Vagina (tissue), 2 donors: Measurements from ENCODE around the gene OSM. TPM values are rescaled to one million over a fixed set of nuclear protein-coding genes. Genes with fewer than 3 reads are reported as not detected.

Experiments
- DNase-seq, 2 donors: peaks; one replicate each; pipeline ENCODE4 v3.0.0-alpha.2; 2017; ENCODE audit errors: extremely low spot score in 2 of 2
- H3K27ac ChIP-seq: fragments of 200-600 bp; sonication (generic); one replicate; pipeline ENCODE4 v1.5.1; 2019
- H3K27me3 ChIP-seq: fragments of 200-600 bp; sonication (generic); one replicate; pipeline ENCODE4 v1.5.1; 2019
- H3K36me3 ChIP-seq, 2 donors: fragments of 200-600 bp; sonication (generic); one replicate each; pipeline ENCODE4 v1.5.1; 2017 to 2019
- H3K4me1 ChIP-seq: fragments of 200-600 bp; sonication (generic); one replicate; pipeline ENCODE4 v1.5.1; 2019
- H3K4me3 ChIP-seq, 2 donors: fragments of 200-600 bp; sonication (generic); 1 replicate in 1 of 2; 2 replicates in 1 of 2; pipeline ENCODE4 v1.5.1; 2016 to 2019
- H3K9me3 ChIP-seq: fragments of 200-600 bp; sonication (generic); one replicate; pipeline ENCODE4 v1.5.1; 2019
- POLR2A ChIP-seq, 2 donors: fragments of 450-650 bp; IDR thresholded peaks; one replicate each; pipeline ENCODE4 v1.6.1; 2017; ENCODE audit warnings: antibody characterized with exemption in 2 of 2, mild to moderate bottlenecking in 2 of 2, moderate library complexity in 2 of 2
- POLR2AphosphoS5 ChIP-seq, 2 donors: sonication (generic); formaldehyde crosslinking; IDR thresholded peaks; one replicate each; pipeline ENCODE4 v1.9.0; 2017; ENCODE audit warnings: antibody characterized with exemption in 2 of 2, mild to moderate bottlenecking in 2 of 2, low read depth in 1 of 2; ENCODE audit not compliant: insufficient read depth in 1 of 2
- intact Hi-C: fragments of 100-400 bp; cut with DNase I; formaldehyde crosslinking; loops from one replicate; pipeline ENCODE4 v1.15.1; 2023
- total RNA-seq: library from RNA; depleted of rRNA; stranded (reverse); fragments of >200 nt; gene quantifications from one replicate; pipeline ENCODE4 v1.2.3, GENCODE V29; 2016
- TF ChIP-seq, protein P1 (sequence below), 3 experiments: fragments of 450-650 bp in 2 of 3; fragments of 200-600 bp in 1 of 3; sonication (generic) in 1 of 3; IDR thresholded peaks; one replicate each; pipeline ENCODE4 v1.5.1; 2017 to 2019; ENCODE audit warnings: antibody characterized with exemption in 3 of 3, mild to moderate bottlenecking in 2 of 3, moderate library complexity in 2 of 3

The OSM gene
- total RNA-seq, 1 donor from 2014 or later = not detected

DNA sequence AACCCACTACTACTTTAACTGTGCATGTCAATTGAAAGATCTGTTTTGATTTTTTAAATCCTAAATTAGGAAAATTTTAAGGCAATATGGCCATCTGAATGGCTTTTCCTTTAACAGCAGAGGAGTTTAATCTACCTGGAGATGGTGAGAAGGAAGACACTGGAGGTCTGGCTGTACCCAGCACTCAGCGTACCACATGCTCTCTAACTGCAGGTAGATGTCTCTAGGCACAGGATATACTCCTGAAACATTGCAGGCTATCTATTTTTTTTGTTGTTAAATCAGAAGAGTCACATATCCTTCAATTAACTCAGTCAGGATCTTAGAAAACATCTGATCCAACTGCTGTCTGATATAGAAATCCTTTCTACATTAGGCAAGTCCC is 40.0 kb upstream of the OSM start:
- Histone ChIP-seq H3K4me3 (no peak overlapping the region), H3K4me1 (peaks cover 100% of the 10 kb centered on the region), H3K9me3 (no peaks in the 10 kb centered on the region), H3K27me3 (no peaks in the 10 kb centered on the region), H3K36me3 (peaks cover 0 to under 1% of the 10 kb centered on the region in 2 donors), H3K27ac (peak overlapping the region; percentile 75)
- intact Hi-C loops = no loop called here
- DNase-seq = no peak
- TF ChIP-seq, protein P1, sequence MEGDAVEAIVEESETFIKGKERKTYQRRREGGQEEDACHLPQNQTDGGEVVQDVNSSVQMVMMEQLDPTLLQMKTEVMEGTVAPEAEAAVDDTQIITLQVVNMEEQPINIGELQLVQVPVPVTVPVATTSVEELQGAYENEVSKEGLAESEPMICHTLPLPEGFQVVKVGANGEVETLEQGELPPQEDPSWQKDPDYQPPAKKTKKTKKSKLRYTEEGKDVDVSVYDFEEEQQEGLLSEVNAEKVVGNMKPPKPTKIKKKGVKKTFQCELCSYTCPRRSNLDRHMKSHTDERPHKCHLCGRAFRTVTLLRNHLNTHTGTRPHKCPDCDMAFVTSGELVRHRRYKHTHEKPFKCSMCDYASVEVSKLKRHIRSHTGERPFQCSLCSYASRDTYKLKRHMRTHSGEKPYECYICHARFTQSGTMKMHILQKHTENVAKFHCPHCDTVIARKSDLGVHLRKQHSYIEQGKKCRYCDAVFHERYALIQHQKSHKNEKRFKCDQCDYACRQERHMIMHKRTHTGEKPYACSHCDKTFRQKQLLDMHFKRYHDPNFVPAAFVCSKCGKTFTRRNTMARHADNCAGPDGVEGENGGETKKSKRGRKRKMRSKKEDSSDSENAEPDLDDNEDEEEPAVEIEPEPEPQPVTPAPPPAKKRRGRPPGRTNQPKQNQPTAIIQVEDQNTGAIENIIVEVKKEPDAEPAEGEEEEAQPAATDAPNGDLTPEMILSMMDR (IDR thresholded peaks at IDR 0.05) = no peak
- TF ChIP-seq POLR2A (IDR thresholded peaks at IDR 0.05) (no peak), POLR2AphosphoS5 (IDR thresholded peaks at IDR 0.05; ENCODE audit: insufficient read depth in 1 of 2, low read depth in 1 of 2) (no peak)

DNA sequence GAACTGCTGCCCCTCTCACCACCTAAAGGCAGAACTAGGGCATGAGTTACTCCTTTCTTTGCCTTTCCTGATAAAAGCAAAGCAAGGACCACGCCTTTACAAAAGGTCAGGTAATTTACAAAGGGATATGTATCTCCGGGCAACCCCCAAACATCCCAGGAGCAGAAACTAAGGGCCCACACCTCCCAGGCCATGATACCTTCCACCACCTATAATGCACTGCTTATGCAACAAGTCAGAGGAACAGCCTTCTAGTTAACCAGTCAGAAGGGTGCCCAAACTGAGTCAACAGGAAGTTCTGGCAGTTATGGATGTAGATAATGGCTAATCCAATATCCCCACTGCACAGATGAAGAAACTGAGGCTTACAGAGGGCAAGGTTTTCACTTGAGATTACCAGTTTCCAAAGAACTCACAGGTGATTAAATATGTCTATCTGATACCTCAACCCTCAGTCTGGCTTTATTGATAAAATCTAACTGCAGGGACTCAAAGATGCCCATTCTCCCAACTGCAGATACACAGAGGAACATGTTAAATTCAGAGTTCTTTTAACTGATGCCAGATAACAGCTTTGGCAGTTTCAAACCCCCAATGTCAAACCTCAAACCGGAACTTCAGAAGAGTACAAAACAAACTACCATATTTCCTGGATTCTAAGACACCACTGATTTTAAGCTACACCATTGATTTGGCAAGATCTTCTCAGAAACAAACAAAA is 39.4 kb upstream of the OSM start:
- Histone ChIP-seq H3K27ac (peak overlapping the region; percentile 75), H3K4me1 (peaks cover 100% of the 10 kb centered on the region), H3K9me3 (no peaks in the 10 kb centered on the region), H3K27me3 (no peaks in the 10 kb centered on the region), H3K4me3 (no peak overlapping the region), H3K36me3 (peaks cover 0 to 6% of the 10 kb centered on the region in 2 donors)
- intact Hi-C loops = no loop called here
- TF ChIP-seq POLR2AphosphoS5 (IDR thresholded peaks at IDR 0.05; ENCODE audit: insufficient read depth in 1 of 2, low read depth in 1 of 2) (no peak), POLR2A (IDR thresholded peaks at IDR 0.05) (no peak)
- TF ChIP-seq, protein P1 (IDR thresholded peaks at IDR 0.05) = no peak
- DNase-seq = no peak

DNA sequence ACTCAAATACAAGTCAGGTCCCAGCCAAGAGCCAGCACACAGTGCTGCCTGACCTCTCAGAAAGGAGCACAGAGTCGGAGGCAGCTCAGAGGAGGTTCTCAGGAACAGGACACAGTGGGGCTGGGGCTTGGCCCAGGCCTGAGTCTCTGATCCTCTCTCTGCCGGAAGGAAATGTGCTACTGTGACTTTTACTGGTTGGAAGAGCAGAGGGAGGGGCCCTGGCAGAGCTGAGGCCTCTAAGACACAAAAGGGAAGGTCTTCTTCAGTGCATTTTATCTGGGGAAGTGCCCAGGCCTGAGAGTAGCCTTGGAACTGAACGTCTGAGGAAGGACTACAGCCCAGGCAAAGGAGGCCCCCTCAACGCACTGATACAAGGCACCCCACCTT is 38.9 kb upstream of the OSM start:
- Histone ChIP-seq H3K9me3 (no peaks in the 10 kb centered on the region), H3K4me3 (no peak overlapping the region), H3K4me1 (peaks cover 100% of the 10 kb centered on the region), H3K27me3 (no peaks in the 10 kb centered on the region), H3K36me3 (peaks cover 0 to 9% of the 10 kb centered on the region in 2 donors), H3K27ac (peak overlapping the region; percentile 75)
- intact Hi-C loops = no loop called here
- TF ChIP-seq POLR2AphosphoS5 (IDR thresholded peaks at IDR 0.05; ENCODE audit: insufficient read depth in 1 of 2, low read depth in 1 of 2) = peak in 1 of 2 donors; percentile 62
- TF ChIP-seq, protein P1 (IDR thresholded peaks at IDR 0.05) = no peak
- DNase-seq = no peak

DNA sequence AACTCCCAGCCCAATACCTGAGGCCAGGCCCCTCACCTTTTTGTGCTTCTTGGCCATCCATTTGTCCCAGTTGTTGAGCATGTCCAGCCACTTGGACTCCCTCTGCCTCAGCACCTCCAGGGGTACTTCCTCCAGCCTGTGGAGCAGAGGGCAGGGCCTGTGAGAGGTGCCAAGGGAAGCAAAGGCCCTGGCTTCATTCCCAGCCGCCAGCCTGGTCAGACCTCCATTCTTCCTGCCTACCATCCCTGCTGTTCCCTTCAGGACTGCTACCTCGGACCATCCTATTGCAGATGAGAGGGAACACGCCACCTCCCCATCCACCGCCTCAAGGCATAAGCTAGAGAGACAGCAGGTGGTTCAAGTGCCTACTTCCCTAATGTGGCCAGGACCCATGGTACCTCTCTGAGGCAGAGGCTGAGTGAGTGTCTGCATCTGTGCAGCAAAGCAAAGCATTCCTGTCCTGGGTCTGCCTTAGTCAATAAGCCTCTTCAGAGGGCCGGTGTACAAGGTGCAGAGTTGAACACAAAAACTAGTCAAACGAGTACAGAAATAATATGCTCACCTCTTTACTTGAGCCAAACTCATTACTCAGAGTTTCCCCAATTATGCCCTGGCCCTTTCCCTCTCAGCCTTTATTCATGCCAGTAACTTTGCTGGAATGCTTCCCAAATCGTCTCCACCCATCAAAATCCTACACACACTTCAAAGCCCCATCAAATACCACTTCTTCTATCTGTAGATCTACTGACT is 38.0 kb upstream of the OSM start:
- DNase-seq = no peak
- H3K27ac ChIP-seq = peak overlapping the region; percentile 75
- intact Hi-C loops = no loop called here
- peaks cover 0 to 17% of the 10 kb centered on the region in 2 donors for H3K36me3 ChIP-seq
- H3K27me3 ChIP-seq = no peaks in the 10 kb centered on the region
- H3K4me3 ChIP-seq = no peak overlapping the region
- no peaks in the 10 kb centered on the region for H3K9me3 ChIP-seq
- TF ChIP-seq, protein P1 (IDR thresholded peaks at IDR 0.05) = no peak
- peak in 1 of 2 donors; percentile 66 for TF ChIP-seq POLR2AphosphoS5 (IDR thresholded peaks at IDR 0.05; ENCODE audit: insufficient read depth in 1 of 2, low read depth in 1 of 2)
- no peak for TF ChIP-seq POLR2A (IDR thresholded peaks at IDR 0.05)
- peaks cover 100% of the 10 kb centered on the region for H3K4me1 ChIP-seq

DNA sequence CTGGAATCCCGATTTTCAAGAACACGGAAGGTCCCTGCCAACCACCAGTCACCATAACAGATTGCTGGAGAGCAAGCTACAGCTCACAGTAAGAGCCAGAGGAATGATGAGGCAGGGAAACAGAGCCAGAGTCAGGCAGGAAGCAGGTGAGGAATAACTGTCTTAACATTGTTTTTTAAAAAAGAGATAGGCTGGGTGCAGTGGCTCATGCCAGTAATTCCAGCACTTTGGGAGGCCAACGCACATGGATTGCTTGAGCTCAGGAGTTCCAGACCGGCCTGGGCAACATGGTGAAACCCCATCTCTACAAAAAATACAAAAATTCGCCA is 36.1 kb upstream of the OSM start:
- H3K36me3 ChIP-seq = peaks cover 0 to 35% of the 10 kb centered on the region in 2 donors
- no peaks in the 10 kb centered on the region for H3K27me3 ChIP-seq
- no peak for TF ChIP-seq POLR2A (IDR thresholded peaks at IDR 0.05)
- TF ChIP-seq POLR2AphosphoS5 (IDR thresholded peaks at IDR 0.05; ENCODE audit: insufficient read depth in 1 of 2, low read depth in 1 of 2) = no peak
- TF ChIP-seq, protein P1 (IDR thresholded peaks at IDR 0.05) = no peak
- intact Hi-C loops = no loop called here
- H3K4me1 ChIP-seq = peaks cover 99% of the 10 kb centered on the region
- H3K27ac ChIP-seq = peak overlapping the region; percentile 75
- no peak for DNase-seq
- H3K4me3 ChIP-seq = no peak overlapping the region
- no peaks in the 10 kb centered on the region for H3K9me3 ChIP-seq
